Smooth muscle cell (in vitro differentiated cells): ENCODE data around the gene LCN12. TPM values are rescaled to one million over a fixed set of nuclear protein-coding genes. Genes with fewer than 3 reads are reported as not detected.

Experiments used
- DNase-seq: peaks from one replicate; lab custom pipeline; 2025; ENCODE audit not compliant: unreplicated experiment; lab: John Stamatoyannopoulos, UW
- H2AFZ ChIP-seq: fragments of 200-600 bp; sonication (generic); 2 replicates; pipeline ENCODE4 v1.6.0; 2016; ENCODE audit warnings: antibody characterized with exemption, low read depth, mild to moderate bottlenecking
- H3F3A ChIP-seq: fragments of 200-600 bp; sonication (generic); 2 replicates; pipeline ENCODE4 v1.6.0; 2017; ENCODE audit warnings: antibody characterized with exemption, low read depth
- H3K27ac ChIP-seq: fragments of 200-600 bp; sonication (generic); 2 replicates; pipeline ENCODE4 v1.5.1; 2016; ENCODE audit warnings: low read depth, mild to moderate bottlenecking
- H3K27me3 ChIP-seq: fragments of 200-600 bp; sonication (generic); 2 replicates; pipeline ENCODE4 v1.6.1; 2016; ENCODE audit warnings: low read depth, mild to moderate bottlenecking
- H3K36me3 ChIP-seq: fragments of 200-600 bp; sonication (generic); 2 replicates; pipeline ENCODE4 v1.5.1; 2016; ENCODE audit warnings: low read depth
- H3K4me1 ChIP-seq: fragments of 200-600 bp; sonication (generic); 2 replicates; pipeline ENCODE4 v1.5.1; 2016; ENCODE audit warnings: low read depth
- H3K4me2 ChIP-seq: fragments of 200-600 bp; sonication (generic); 2 replicates; pipeline ENCODE4 v1.6.0; 2016; ENCODE audit warnings: mild to moderate bottlenecking
- H3K4me3 ChIP-seq: fragments of 200-600 bp; sonication (generic); 2 replicates; pipeline ENCODE4 v1.5.1; 2016; ENCODE audit warnings: mild to moderate bottlenecking
- H3K79me2 ChIP-seq: fragments of 200-600 bp; sonication (generic); 2 replicates; pipeline ENCODE4 v1.6.0; 2016; ENCODE audit warnings: low read depth, mild to moderate bottlenecking
- H3K9ac ChIP-seq: fragments of 200-600 bp; sonication (generic); 2 replicates; pipeline ENCODE4 v1.6.0; 2016; ENCODE audit warnings: low read depth
- H3K9me3 ChIP-seq: fragments of 200-600 bp; sonication (generic); replicated peaks from 2 replicates; pipeline ENCODE4 v1.5.1; 2016; ENCODE audit warnings: low read depth
- H4K20me1 ChIP-seq: fragments of 200-600 bp; sonication (generic); 2 replicates; pipeline ENCODE4 v1.6.0; 2016; ENCODE audit warnings: low read depth
- CTCF ChIP-seq: fragments of 200-600 bp; sonication (generic); IDR thresholded peaks from 2 replicates; pipeline ENCODE4 v1.5.1; 2017; ENCODE audit warnings: borderline replicate concordance, mild to moderate bottlenecking, antibody characterized with exemption; ENCODE audit not compliant: insufficient read depth, poor library complexity, severe bottlenecking
- WGBS: methylation state at CpG from one replicate; pipeline ENCODE4 v1.1.7; 2016; ENCODE audit warnings: low lambda C conversion rate; 5-methylcytosine and 5-hydroxymethylcytosine counted together
- polyA plus RNA-seq: library from polyadenylated mRNA; unstranded; fragments of >200 nt; fragmentation: Nextera tagmentation; extraction: Ambion mirVana; gene quantifications from 2 replicates; pipeline ENCODE4 v1.2.1, GENCODE V29; 2016
- total RNA-seq: library from RNA; depleted of rRNA; stranded (reverse); fragments of >200 nt; gene quantifications from 2 replicates; pipeline ENCODE4 v1.2.3, GENCODE V29; 2014

Gene LCN12
- total and polyA plus RNA-seq, 2 experiments from 2014 or later, result not detected

- TF ChIP-seq CTCF, result no peak
- no peaks in the 10 kb centered on the region for H3K79me2 ChIP-seq
- no peak overlapping the region for H2AFZ ChIP-seq
- H3K27ac ChIP-seq, result no peak overlapping the region
- H3K4me1 ChIP-seq, result no peaks in the 10 kb centered on the region
- no peak overlapping the region for H3K4me3 ChIP-seq
- no peak overlapping the region for H3K9ac ChIP-seq
- H3K27me3 ChIP-seq, result no peaks in the 10 kb centered on the region
- no peaks in the 10 kb centered on the region for H3F3A ChIP-seq
- no peaks in the 10 kb centered on the region for H3K9me3 ChIP-seq
- no peak overlapping the region for H3K4me2 ChIP-seq
- no peaks in the 10 kb centered on the region for H3K36me3 ChIP-seq
- H4K20me1 ChIP-seq, result no peaks in the 10 kb centered on the region
- no peak for DNase-seq
- 96% methylated on average over 14 of the region's 15 CpGs for WGBS
Measured at GRCh38 chr9:136960938-136961275, 8.8 kb downstream of the LCN12 start.

- no peaks in the 10 kb centered on the region for H4K20me1 ChIP-seq
- TF ChIP-seq CTCF, result no peak
- no peak overlapping the region for H3K9ac ChIP-seq
- H2AFZ ChIP-seq, result no peak overlapping the region
- H3K4me1 ChIP-seq, result no peaks in the 10 kb centered on the region
- H3K4me3 ChIP-seq, result no peak overlapping the region
- no peaks in the 10 kb centered on the region for H3K79me2 ChIP-seq
- H3K36me3 ChIP-seq, result no peaks in the 10 kb centered on the region
- 73% methylated on average over 22 of the region's 23 CpGs for WGBS
- H3F3A ChIP-seq, result no peaks in the 10 kb centered on the region
- no peak for DNase-seq
- no peak overlapping the region for H3K27ac ChIP-seq
- no peaks in the 10 kb centered on the region for H3K9me3 ChIP-seq
- H3K4me2 ChIP-seq, result no peak overlapping the region
- H3K27me3 ChIP-seq, result no peaks in the 10 kb centered on the region
Measured at GRCh38 chr9:136961279-136962065, 9.4 kb downstream of the LCN12 start.

GRCh38 chr9:136962163-136962562 lies 10.1 kb downstream of the LCN12 start:
- H4K20me1 ChIP-seq, result no peaks in the 10 kb centered on the region
- H3F3A ChIP-seq, result no peaks in the 10 kb centered on the region
- no peaks in the 10 kb centered on the region for H3K9me3 ChIP-seq
- H3K9ac ChIP-seq, result no peak overlapping the region
- no peak overlapping the region for H3K27ac ChIP-seq
- no peak for DNase-seq
- H2AFZ ChIP-seq, result no peak overlapping the region
- no peak for TF ChIP-seq CTCF
- H3K4me1 ChIP-seq, result no peaks in the 10 kb centered on the region
- no peak overlapping the region for H3K4me2 ChIP-seq
- no peaks in the 10 kb centered on the region for H3K36me3 ChIP-seq
- H3K27me3 ChIP-seq, result no peaks in the 10 kb centered on the region
- H3K79me2 ChIP-seq, result no peaks in the 10 kb centered on the region
- no peak overlapping the region for H3K4me3 ChIP-seq
- 98% methylated on average over 9 of the region's 9 CpGs for WGBS

- H3K4me1 ChIP-seq, result no peaks in the 10 kb centered on the region
- peak overlapping the region; percentile 59 for H3K4me2 ChIP-seq
- no peaks in the 10 kb centered on the region for H3K27me3 ChIP-seq
- H3K9ac ChIP-seq, result no peak overlapping the region
- WGBS, result 78% methylated on average over 11 of the region's 11 CpGs
- H3K4me3 ChIP-seq, result no peak overlapping the region
- H3K79me2 ChIP-seq, result no peaks in the 10 kb centered on the region
- no peak for TF ChIP-seq CTCF
- no peak overlapping the region for H2AFZ ChIP-seq
- H3K36me3 ChIP-seq, result no peaks in the 10 kb centered on the region
- H3F3A ChIP-seq, result no peaks in the 10 kb centered on the region
- H3K9me3 ChIP-seq, result no peaks in the 10 kb centered on the region
- no peaks in the 10 kb centered on the region for H4K20me1 ChIP-seq
- H3K27ac ChIP-seq, result no peak overlapping the region
- no peak for DNase-seq
Measured at GRCh38 chr9:136962701-136963248, 10.7 kb downstream of the LCN12 start.
